GM12891 (cell line): Measurements from ENCODE around the gene COPG1.
A peak's percentile ranks its signal among the peaks of the same experiment; 100 is the strongest.

Source experiments
- POLR2A ChIP-seq: IDR thresholded peaks from 2 replicates; pipeline ENCODE4 v1.6.1; 2011; ENCODE audit warnings: low read depth, low read length, control low read depth
- POLR2AphosphoS5 ChIP-seq: IDR thresholded peaks from 2 replicates; pipeline ENCODE4 v1.6.1; 2011; ENCODE audit warnings: low read depth, low read length, control low read depth
- POU2F2 ChIP-seq: IDR thresholded peaks from 2 replicates; pipeline ENCODE4 v1.6.1; 2011; ENCODE audit warnings: low read depth, mild to moderate bottlenecking, control low read depth, low read length, moderate library complexity
- SPI1 ChIP-seq: IDR thresholded peaks from 2 replicates; pipeline ENCODE4 v1.6.1; 2011; ENCODE audit warnings: low read depth, low read length, control low read depth

- TF ChIP-seq POLR2A: no peak
- TF ChIP-seq POLR2AphosphoS5: no peak
- TF ChIP-seq SPI1: no peak
- peak; percentile 41; the same call in 1 of the 2 replicates for TF ChIP-seq POU2F2
These were observed 61.0 kb downstream of the COPG1 start for GRCh38 chr3:129310111-129311011.
